ENCODE data around the gene PRPF6.

DNA sequence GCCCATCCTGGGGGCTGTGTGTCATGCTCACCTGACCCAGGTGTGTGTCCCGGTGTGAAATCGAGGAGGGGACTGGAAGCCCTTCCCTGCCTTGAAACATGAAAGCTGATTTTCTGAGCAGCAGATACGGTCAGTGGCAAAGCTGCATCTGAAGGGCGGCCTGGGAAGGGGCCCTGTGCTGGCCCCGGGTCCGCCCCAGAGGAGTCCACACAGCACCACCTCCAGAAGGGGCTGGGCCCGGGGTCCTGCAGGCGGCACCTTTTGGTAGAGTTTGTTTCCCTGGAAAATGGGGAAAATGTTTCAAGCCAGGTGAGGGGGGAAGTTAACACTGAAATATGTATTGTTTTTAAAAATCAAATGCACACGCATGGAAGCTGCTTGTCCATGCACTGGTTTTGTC, 45.5 kb upstream of the PRPF6 start:
- TF ChIP-seq, protein P1, sequence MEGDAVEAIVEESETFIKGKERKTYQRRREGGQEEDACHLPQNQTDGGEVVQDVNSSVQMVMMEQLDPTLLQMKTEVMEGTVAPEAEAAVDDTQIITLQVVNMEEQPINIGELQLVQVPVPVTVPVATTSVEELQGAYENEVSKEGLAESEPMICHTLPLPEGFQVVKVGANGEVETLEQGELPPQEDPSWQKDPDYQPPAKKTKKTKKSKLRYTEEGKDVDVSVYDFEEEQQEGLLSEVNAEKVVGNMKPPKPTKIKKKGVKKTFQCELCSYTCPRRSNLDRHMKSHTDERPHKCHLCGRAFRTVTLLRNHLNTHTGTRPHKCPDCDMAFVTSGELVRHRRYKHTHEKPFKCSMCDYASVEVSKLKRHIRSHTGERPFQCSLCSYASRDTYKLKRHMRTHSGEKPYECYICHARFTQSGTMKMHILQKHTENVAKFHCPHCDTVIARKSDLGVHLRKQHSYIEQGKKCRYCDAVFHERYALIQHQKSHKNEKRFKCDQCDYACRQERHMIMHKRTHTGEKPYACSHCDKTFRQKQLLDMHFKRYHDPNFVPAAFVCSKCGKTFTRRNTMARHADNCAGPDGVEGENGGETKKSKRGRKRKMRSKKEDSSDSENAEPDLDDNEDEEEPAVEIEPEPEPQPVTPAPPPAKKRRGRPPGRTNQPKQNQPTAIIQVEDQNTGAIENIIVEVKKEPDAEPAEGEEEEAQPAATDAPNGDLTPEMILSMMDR (IDR thresholded peaks at IDR 0.05) = no peak
- no peak for TF ChIP-seq POLR2A (IDR thresholded peaks at IDR 0.05)
- TF ChIP-seq EP300 (IDR thresholded peaks at IDR 0.05) = no peak
